ENCODE measurements around the gene CARD14. TPM values are rescaled to one million over a fixed set of nuclear protein-coding genes. Genes with fewer than 3 reads are reported as not detected.
"Not testable (repeated sequence)": the region's sequence is repeated elsewhere in the genome, so short reads cannot be mapped to it uniquely, and the experiment has no call there.

CARD14 gene
- total RNA-seq, 2 experiments from 2014 or later = not detected

- intact Hi-C loops (cut with DNase I, micrococcal nuclease) = no loop called here
- Histone ChIP-seq H3K27ac (ENCODE audit: low read depth in 1 of 2, low read length in 2 of 2) (no peak overlapping the region), H3K4me3 (ENCODE audit: low read length) (no peak overlapping the region), H3K27me3 (ENCODE audit: control insufficient read depth in 1 of 2, insufficient read depth in 2 of 2, low read length in 2 of 2) (no peaks in the 10 kb centered on the region), H3K36me3 (ENCODE audit: insufficient read depth, low read length) (no peaks in the 10 kb centered on the region), H3K4me1 (ENCODE audit: insufficient read depth, low read length) (peaks cover 22% of the 10 kb centered on the region), H3K9me3 (ENCODE audit: control insufficient read depth in 1 of 2, insufficient read depth in 1 of 2, low read length in 2 of 2) (peaks cover 4 to 14% of the 10 kb centered on the region in 2 experiments)
- ATAC-seq (ENCODE audit: poor library complexity) (no peak), DNase-seq (no peak)
- Mint-ChIP-seq H3K27ac (no peak overlapping the region), H3K4me3 (no peak overlapping the region), H3K4me1 (ENCODE audit: low read depth) (peaks cover 22% of the 10 kb centered on the region), H3K36me3 (ENCODE audit: low read depth) (no peaks in the 10 kb centered on the region), H3K27me3 (no peaks in the 10 kb centered on the region), H3K9me3 (no peaks in the 10 kb centered on the region)
- ChIA-PET CTCF (no interaction called here), POLR2A (no interaction called here)
- TF ChIP-seq, protein P1, sequence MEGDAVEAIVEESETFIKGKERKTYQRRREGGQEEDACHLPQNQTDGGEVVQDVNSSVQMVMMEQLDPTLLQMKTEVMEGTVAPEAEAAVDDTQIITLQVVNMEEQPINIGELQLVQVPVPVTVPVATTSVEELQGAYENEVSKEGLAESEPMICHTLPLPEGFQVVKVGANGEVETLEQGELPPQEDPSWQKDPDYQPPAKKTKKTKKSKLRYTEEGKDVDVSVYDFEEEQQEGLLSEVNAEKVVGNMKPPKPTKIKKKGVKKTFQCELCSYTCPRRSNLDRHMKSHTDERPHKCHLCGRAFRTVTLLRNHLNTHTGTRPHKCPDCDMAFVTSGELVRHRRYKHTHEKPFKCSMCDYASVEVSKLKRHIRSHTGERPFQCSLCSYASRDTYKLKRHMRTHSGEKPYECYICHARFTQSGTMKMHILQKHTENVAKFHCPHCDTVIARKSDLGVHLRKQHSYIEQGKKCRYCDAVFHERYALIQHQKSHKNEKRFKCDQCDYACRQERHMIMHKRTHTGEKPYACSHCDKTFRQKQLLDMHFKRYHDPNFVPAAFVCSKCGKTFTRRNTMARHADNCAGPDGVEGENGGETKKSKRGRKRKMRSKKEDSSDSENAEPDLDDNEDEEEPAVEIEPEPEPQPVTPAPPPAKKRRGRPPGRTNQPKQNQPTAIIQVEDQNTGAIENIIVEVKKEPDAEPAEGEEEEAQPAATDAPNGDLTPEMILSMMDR (IDR thresholded peaks at IDR 0.05) = no peak
Measured at GRCh38 chr17:80153004-80153403, 16.8 kb upstream of the CARD14 start.

DNA sequence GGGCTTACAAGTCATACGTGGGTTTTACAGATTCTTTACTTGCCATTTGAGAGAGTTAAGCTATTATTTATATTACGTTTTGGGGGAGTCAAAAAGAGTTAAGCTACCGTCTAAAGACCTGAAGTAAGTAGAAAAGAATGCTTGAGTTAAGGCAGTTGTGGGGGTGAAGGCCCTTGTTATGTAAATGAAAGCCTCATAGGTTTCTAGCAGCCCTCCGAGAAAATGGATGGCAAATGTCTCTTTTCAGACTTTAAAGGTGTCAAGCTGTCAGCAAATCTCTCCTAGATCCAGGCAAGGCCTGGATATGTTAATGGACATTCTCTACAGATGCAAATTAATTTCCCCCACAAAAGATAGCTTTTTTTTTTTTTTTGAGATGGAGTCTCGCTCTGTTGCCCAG lies 15.7 kb upstream of the CARD14 start:
- intact Hi-C loops (cut with DNase I, micrococcal nuclease) = no loop called here
- TF ChIP-seq, protein P1 (IDR thresholded peaks at IDR 0.05) = no peak
- Mint-ChIP-seq H3K4me1 (ENCODE audit: low read depth) (peaks cover 19% of the 10 kb centered on the region), H3K9me3 (no peaks in the 10 kb centered on the region), H3K36me3 (ENCODE audit: low read depth) (no peaks in the 10 kb centered on the region), H3K27ac (no peak overlapping the region), H3K27me3 (peaks cover under 1% of the 10 kb centered on the region), H3K4me3 (no peak overlapping the region)
- Histone ChIP-seq H3K36me3 (ENCODE audit: insufficient read depth, low read length) (no peaks in the 10 kb centered on the region), H3K9me3 (ENCODE audit: control insufficient read depth in 1 of 2, insufficient read depth in 1 of 2, low read length in 2 of 2) (peaks cover 4 to 14% of the 10 kb centered on the region in 2 experiments), H3K4me3 (ENCODE audit: low read length) (no peak overlapping the region), H3K27me3 (ENCODE audit: control insufficient read depth in 1 of 2, insufficient read depth in 2 of 2, low read length in 2 of 2) (no peaks in the 10 kb centered on the region), H3K4me1 (ENCODE audit: insufficient read depth, low read length) (peaks cover 14% of the 10 kb centered on the region), H3K27ac (ENCODE audit: low read depth in 1 of 2, low read length in 2 of 2) (no peak overlapping the region)
- ATAC-seq (ENCODE audit: poor library complexity) (no peak), DNase-seq (no peak)
- ChIA-PET POLR2A (no interaction called here), CTCF (interaction anchor here (0.6 kb wide), 1 partner anchor 45 kb away, joined by 3 read pairs; no protein-coding TSS in a partner anchor)

GRCh38 chr17:80155600-80155999 lies 14.2 kb upstream of the CARD14 start:
- H3K36me3 Mint-ChIP-seq (ENCODE audit: low read depth); DNase-seq; H3K9me3 Mint-ChIP-seq; H3K27ac ChIP-seq (ENCODE audit: low read depth in 1 of 2, low read length in 2 of 2); H3K36me3 ChIP-seq (ENCODE audit: insufficient read depth, low read length); ATAC-seq (ENCODE audit: poor library complexity); H3K27me3 Mint-ChIP-seq; H3K4me3 ChIP-seq (ENCODE audit: low read length); intact Hi-C loops (cut with DNase I, micrococcal nuclease); H3K27ac Mint-ChIP-seq; H3K4me3 Mint-ChIP-seq; H3K27me3 ChIP-seq (ENCODE audit: control insufficient read depth in 1 of 2, insufficient read depth in 2 of 2, low read length in 2 of 2); POLR2A ChIA-PET; CTCF ChIA-PET: not testable (repeated sequence)
- peaks cover 19% of the 10 kb centered on the region for H3K4me1 Mint-ChIP-seq (ENCODE audit: low read depth)
- H3K9me3 ChIP-seq (ENCODE audit: control insufficient read depth in 1 of 2, insufficient read depth in 1 of 2, low read length in 2 of 2) = peaks cover 4 to 14% of the 10 kb centered on the region in 2 experiments
- H3K4me1 ChIP-seq (ENCODE audit: insufficient read depth, low read length) = peaks cover 14% of the 10 kb centered on the region

GRCh38 chr17:80158846-80159245 lies 11.0 kb upstream of the CARD14 start:
- TF ChIP-seq, protein P1 (IDR thresholded peaks at IDR 0.05) = no peak
- Mint-ChIP-seq H3K9me3 (no peaks in the 10 kb centered on the region), H3K27me3 (peaks cover 9% of the 10 kb centered on the region), H3K4me1 (ENCODE audit: low read depth) (no peaks in the 10 kb centered on the region), H3K27ac (no peak overlapping the region), H3K4me3 (no peak overlapping the region), H3K36me3 (ENCODE audit: low read depth) (no peaks in the 10 kb centered on the region)
- H3K27ac ChIP-seq (ENCODE audit: low read depth in 1 of 2, low read length in 2 of 2) = no peak overlapping the region
- no peaks in the 10 kb centered on the region for H3K27me3 ChIP-seq (ENCODE audit: control insufficient read depth in 1 of 2, insufficient read depth in 2 of 2, low read length in 2 of 2)
- ATAC-seq (ENCODE audit: poor library complexity) = no peak
- POLR2A ChIA-PET = no interaction called here
- no peaks in the 10 kb centered on the region for H3K4me1 ChIP-seq (ENCODE audit: insufficient read depth, low read length)
- no peaks in the 10 kb centered on the region for H3K36me3 ChIP-seq (ENCODE audit: insufficient read depth, low read length)
- intact Hi-C loops (cut with DNase I, micrococcal nuclease) = no loop called here
- no peak overlapping the region for H3K4me3 ChIP-seq (ENCODE audit: low read length)
- no peaks in the 10 kb centered on the region for H3K9me3 ChIP-seq (ENCODE audit: control insufficient read depth in 1 of 2, insufficient read depth in 1 of 2, low read length in 2 of 2)
- CTCF ChIA-PET = no interaction called here
- DNase-seq = no peak
